Measurements from ENCODE around the gene ANAPC7. TPM values are rescaled to one million over a fixed set of nuclear protein-coding genes. Genes with fewer than 3 reads are reported as not detected.

The ANAPC7 gene
- total RNA-seq, 1 donor from 2014 or later, result 91.8 TPM

DNA sequence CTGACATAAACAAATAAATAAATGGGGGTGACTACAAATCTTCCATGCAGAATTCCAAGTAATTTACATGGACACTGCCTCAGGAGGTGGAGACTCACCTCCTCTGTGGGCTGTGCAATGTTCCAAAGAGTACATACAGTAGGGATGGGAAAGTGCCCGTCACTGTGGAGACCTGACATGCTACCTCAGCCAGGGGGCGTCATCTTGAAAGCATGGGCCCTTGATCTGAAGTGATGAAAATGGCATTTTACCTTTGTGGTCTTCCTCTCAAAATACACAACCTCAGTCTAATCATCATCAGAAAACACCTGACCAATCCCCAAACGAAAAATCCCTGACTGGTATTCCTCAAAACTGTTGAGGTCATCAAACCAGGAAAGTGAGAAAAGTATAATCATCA is 48.4 kb downstream of the ANAPC7 start:
- Mint-ChIP-seq H3K27ac (no peak overlapping the region), H3K36me3 (ENCODE audit: insufficient read depth) (peaks cover 8% of the 10 kb centered on the region), H3K4me1 (ENCODE audit: low read depth) (peaks cover 4% of the 10 kb centered on the region), H3K9me3 (ENCODE audit: low read depth) (no peaks in the 10 kb centered on the region), H3K4me3 (ENCODE audit: low read depth) (no peak overlapping the region), H3K27me3 (no peaks in the 10 kb centered on the region)
- TF ChIP-seq, protein P1, sequence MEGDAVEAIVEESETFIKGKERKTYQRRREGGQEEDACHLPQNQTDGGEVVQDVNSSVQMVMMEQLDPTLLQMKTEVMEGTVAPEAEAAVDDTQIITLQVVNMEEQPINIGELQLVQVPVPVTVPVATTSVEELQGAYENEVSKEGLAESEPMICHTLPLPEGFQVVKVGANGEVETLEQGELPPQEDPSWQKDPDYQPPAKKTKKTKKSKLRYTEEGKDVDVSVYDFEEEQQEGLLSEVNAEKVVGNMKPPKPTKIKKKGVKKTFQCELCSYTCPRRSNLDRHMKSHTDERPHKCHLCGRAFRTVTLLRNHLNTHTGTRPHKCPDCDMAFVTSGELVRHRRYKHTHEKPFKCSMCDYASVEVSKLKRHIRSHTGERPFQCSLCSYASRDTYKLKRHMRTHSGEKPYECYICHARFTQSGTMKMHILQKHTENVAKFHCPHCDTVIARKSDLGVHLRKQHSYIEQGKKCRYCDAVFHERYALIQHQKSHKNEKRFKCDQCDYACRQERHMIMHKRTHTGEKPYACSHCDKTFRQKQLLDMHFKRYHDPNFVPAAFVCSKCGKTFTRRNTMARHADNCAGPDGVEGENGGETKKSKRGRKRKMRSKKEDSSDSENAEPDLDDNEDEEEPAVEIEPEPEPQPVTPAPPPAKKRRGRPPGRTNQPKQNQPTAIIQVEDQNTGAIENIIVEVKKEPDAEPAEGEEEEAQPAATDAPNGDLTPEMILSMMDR (IDR thresholded peaks at IDR 0.05; ENCODE audit: unreplicated experiment), result peak; percentile 39
- no peak for DNase-seq (ENCODE audit: low spot score, unreplicated experiment)

DNA sequence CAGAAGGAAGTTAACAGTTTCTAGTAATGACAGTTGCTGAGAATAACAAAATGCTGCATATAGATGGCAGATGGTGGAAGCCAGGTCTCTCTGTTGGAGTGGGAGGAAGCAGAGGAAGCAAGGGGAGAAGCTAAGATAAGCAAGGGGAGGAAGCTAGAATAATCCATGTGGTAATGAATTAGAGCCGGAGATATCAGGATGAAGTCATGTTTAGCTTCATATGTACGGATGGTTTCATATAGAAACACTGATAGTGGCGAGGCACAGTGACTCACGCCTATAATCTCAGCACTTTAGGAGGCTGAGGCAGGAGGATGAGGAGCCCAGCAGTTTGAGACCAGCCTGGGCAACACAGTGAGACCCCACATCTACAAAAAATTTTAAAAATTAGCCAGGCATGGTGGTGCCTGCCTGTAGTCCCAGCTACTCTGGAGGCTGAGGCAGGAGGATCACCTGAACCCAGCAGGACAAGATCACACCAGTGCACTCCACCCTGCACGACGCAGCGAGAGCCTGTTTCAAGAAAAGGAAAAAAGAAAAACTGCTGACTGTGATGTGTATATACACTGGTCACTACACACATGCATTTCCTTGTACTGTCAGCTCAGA is 49.2 kb downstream of the ANAPC7 start:
- no peak for DNase-seq (ENCODE audit: low spot score, unreplicated experiment)
- peaks cover 4% of the 10 kb centered on the region for H3K4me1 Mint-ChIP-seq (ENCODE audit: low read depth)
- H3K36me3 Mint-ChIP-seq (ENCODE audit: insufficient read depth), result peaks cover 8% of the 10 kb centered on the region
- no peak overlapping the region for H3K27ac Mint-ChIP-seq
- H3K4me3 Mint-ChIP-seq (ENCODE audit: low read depth), result no peak overlapping the region
- H3K27me3 Mint-ChIP-seq, result no peaks in the 10 kb centered on the region
- H3K9me3 Mint-ChIP-seq (ENCODE audit: low read depth), result no peaks in the 10 kb centered on the region
- TF ChIP-seq, protein P1 (IDR thresholded peaks at IDR 0.05; ENCODE audit: unreplicated experiment), result no peak

DNA sequence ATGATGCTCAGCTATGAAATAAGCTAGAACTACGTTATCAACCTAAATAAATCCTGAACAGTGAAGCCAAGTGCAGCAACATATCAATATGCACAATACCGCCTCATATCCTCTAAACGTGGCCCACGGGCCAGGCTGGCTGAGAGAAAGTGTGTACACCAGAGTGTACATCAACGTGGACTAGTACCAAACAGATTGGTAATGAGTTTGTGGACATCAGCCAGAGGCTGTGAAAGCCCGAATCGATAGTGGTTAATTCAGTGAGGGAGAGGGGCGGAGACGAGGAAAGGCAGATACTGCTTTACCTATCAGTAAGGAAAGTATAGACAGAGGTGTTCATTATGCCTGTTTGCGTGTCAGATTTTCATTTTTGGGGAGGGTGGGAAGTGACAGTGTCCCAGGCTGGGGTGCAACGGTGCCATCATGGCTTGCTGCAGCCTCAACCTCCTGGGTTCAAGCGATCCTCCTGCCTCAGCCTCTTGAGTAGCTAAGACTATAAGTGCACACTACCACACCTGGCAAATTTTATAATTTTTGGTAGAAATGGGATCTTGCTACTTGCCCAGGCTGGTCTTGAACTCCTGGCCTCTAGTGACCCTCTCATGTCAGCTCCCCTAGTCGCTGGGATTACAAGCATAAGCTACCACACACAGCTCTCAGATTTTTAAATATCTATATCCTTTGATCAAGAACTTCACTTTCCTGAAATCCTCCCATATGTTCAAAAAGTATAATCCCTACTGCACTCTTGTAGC is 50.1 kb downstream of the ANAPC7 start:
- TF ChIP-seq, protein P1 (IDR thresholded peaks at IDR 0.05; ENCODE audit: unreplicated experiment), result no peak
- Mint-ChIP-seq H3K9me3 (ENCODE audit: low read depth) (no peaks in the 10 kb centered on the region), H3K27ac (no peak overlapping the region), H3K36me3 (ENCODE audit: insufficient read depth) (peaks cover 9% of the 10 kb centered on the region), H3K27me3 (no peaks in the 10 kb centered on the region), H3K4me1 (ENCODE audit: low read depth) (peaks cover 4% of the 10 kb centered on the region), H3K4me3 (ENCODE audit: low read depth) (no peak overlapping the region)
- no peak for DNase-seq (ENCODE audit: low spot score, unreplicated experiment)

DNA sequence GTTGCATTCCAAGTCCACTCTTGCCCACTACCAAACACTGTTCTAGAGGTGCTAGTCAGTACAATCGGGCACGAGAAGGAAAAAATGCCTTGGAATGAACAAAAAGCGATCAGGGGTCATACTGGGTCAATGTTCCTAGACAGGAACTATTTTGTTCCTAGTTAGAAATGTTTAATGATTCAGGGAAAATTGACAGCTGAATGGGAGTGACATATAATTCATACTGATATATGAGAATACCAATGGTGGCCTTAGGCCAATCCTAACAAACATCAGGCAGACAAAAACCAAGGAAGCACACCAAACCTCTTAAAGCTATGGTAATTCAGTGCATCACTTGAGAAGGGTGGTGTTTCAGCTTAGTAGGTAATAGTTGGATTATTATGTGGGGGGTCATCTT is 51.1 kb downstream of the ANAPC7 start:
- no peak overlapping the region for H3K27ac Mint-ChIP-seq
- no peak for DNase-seq (ENCODE audit: low spot score, unreplicated experiment)
- peaks cover 4% of the 10 kb centered on the region for H3K4me1 Mint-ChIP-seq (ENCODE audit: low read depth)
- H3K27me3 Mint-ChIP-seq, result no peaks in the 10 kb centered on the region
- peaks cover 9% of the 10 kb centered on the region for H3K36me3 Mint-ChIP-seq (ENCODE audit: insufficient read depth)
- H3K4me3 Mint-ChIP-seq (ENCODE audit: low read depth), result no peak overlapping the region
- no peaks in the 10 kb centered on the region for H3K9me3 Mint-ChIP-seq (ENCODE audit: low read depth)
- TF ChIP-seq, protein P1 (IDR thresholded peaks at IDR 0.05; ENCODE audit: unreplicated experiment), result no peak

DNA sequence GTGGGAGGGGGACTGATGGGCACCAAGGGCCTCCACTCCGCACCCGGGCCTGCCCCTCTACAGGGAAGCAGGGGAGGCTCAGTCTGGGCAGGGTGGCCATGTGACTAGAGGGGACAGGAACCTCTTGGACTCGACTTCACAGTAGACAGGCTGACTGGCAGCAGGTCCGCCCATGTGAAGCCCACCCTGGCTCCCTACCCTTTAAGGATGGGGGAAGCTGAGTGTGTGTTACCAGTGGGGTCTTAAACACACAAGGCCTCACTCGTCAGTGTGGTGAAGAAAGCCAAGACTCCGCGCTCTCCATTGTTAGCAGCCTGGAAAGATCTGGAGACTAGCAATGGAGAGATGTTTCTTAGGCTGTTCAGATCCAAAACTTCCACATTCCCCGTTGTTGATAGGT is 52.4 kb downstream of the ANAPC7 start:
- Mint-ChIP-seq H3K27me3 (no peaks in the 10 kb centered on the region), H3K4me1 (ENCODE audit: low read depth) (peaks cover 4% of the 10 kb centered on the region), H3K27ac (no peak overlapping the region), H3K4me3 (ENCODE audit: low read depth) (no peak overlapping the region), H3K9me3 (ENCODE audit: low read depth) (no peaks in the 10 kb centered on the region), H3K36me3 (ENCODE audit: insufficient read depth) (peaks cover 15% of the 10 kb centered on the region)
- no peak for DNase-seq (ENCODE audit: low spot score, unreplicated experiment)
- TF ChIP-seq, protein P1 (IDR thresholded peaks at IDR 0.05; ENCODE audit: unreplicated experiment), result no peak
